Pancreas (tissue), 10 donors: Measurements from ENCODE around the gene SMIM13. TPM values are rescaled to one million over a fixed set of nuclear protein-coding genes. Genes with fewer than 3 reads are reported as not detected.

ENCODE experiments used
- ATAC-seq, 4 donors: fragments of 200-7000 bp; cut with Tn5 transposase; one replicate each; pipeline versions ENCODE4 v1.8.0 to v1.9.1; 2020; ENCODE audit warnings: mild to moderate bottlenecking in 4 of 4, moderate library complexity in 4 of 4
- DNase-seq, 6 donors: peaks; one replicate each; pipeline ENCODE4 v3.0.0-alpha.2; 2020
- FAIRE-seq: peaks from 2 replicates; lab custom pipeline; 2012; peaks lifted over from hg19 to GRCh38; lab: Jason Lieb, UNC
- H3K27ac ChIP-seq, 4 donors: fragments of 200-600 bp; sonication (generic); 1 replicate in 3 of 4; 2 replicates in 1 of 4; pipeline versions ENCODE4 v1.5.0 to v1.8.0; 2020
- H3K27me3 ChIP-seq, 4 donors: fragments of 200-600 bp; one replicate each; pipeline ENCODE4 v1.8.0; 2021
- H3K36me3 ChIP-seq, 3 donors: fragments of 200-600 bp; sonication (generic) in 1 of 3; one replicate each; pipeline versions ENCODE4 v1.5.0 to v1.8.0; 2020 to 2021
- H3K4me1 ChIP-seq, 3 donors: fragments of 200-600 bp; one replicate each; pipeline ENCODE4 v1.8.0; 2021
- H3K4me3 ChIP-seq, 4 donors: fragments of 200-600 bp; sonication (generic) in 2 of 4; one replicate each; pipeline versions ENCODE4 v1.5.0 to v1.8.0; 2020 to 2021
- H3K9me3 ChIP-seq, 4 donors: fragments of 200-600 bp; one replicate each; pipeline ENCODE4 v1.8.0; 2021
- WGBS, 2 donors: extraction: QIAGEN DNeasy Blood & Tissue Kit; methylation state at CpG; one replicate each; pipeline ENCODE4 v1.1.7; 2013; 5-methylcytosine and 5-hydroxymethylcytosine counted together
- intact Hi-C, 3 donors: fragments of 100-400 bp; cut with DNase I; formaldehyde crosslinking; loops; one replicate each; pipeline versions ENCODE4 v1.11.1 to v1.14.2; 2022
- polyA plus RNA-seq, 2 donors: library from polyadenylated mRNA; stranded (reverse); fragments of 200-250 nt; gene quantifications; one replicate each; pipeline ENCODE4 v1.2.3, GENCODE V29; 2013
- total RNA-seq, 6 donors: library from RNA; stranded (reverse); fragmentation: NEBNext Ultra II Directional in 4 of 6; extraction: Animal tissue kit (Norgen Biotek cat#: 25700) in 4 of 6; gene quantifications; one replicate each; pipeline versions ENCODE4 v1.2.1 to v1.2.4, GENCODE V29; 2021 to 2023
- TF ChIP-seq, protein P1 (sequence below), 4 donors: fragments of 200-600 bp; sonication (generic) in 3 of 4; IDR thresholded peaks; one replicate each; pipeline versions ENCODE4 v1.5.0 to v1.8.0; 2021; ENCODE audit warnings: antibody characterized with exemption in 4 of 4
- donor health status: healthy with polysubstance abuse.
- donor health status: DM: no; HTN: no; CAD: no; lungs with moderate emphysema.
- donor health status: DM: no; HTN: no; CAD: no.
- donor health status: control.
- donor health status: control.
- donor health status: Bipolar disorder and iron deficiency.
- donor health status: DM: yes; HTN: yes; CAD: no.
- donor health status: DM: no; HTN: no; CAD: no.
- donor health status: DM: no; HTN: no; CAD: no.
- donor health status: DM: yes; HTN: yes; CAD: no.

Gene SMIM13
- total and polyA plus RNA-seq, 8 donors: 1.4 to 5.1 (median 2.9) TPM

GRCh38 chr6:11093376-11093625 lies 333 bp upstream of the SMIM13 start:
- intact Hi-C loops: no loop called here
- TF ChIP-seq, protein P1, sequence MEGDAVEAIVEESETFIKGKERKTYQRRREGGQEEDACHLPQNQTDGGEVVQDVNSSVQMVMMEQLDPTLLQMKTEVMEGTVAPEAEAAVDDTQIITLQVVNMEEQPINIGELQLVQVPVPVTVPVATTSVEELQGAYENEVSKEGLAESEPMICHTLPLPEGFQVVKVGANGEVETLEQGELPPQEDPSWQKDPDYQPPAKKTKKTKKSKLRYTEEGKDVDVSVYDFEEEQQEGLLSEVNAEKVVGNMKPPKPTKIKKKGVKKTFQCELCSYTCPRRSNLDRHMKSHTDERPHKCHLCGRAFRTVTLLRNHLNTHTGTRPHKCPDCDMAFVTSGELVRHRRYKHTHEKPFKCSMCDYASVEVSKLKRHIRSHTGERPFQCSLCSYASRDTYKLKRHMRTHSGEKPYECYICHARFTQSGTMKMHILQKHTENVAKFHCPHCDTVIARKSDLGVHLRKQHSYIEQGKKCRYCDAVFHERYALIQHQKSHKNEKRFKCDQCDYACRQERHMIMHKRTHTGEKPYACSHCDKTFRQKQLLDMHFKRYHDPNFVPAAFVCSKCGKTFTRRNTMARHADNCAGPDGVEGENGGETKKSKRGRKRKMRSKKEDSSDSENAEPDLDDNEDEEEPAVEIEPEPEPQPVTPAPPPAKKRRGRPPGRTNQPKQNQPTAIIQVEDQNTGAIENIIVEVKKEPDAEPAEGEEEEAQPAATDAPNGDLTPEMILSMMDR (IDR thresholded peaks at IDR 0.05): no peak
- Histone ChIP-seq H3K36me3 (no peaks in the 10 kb centered on the region), H3K9me3 (no peaks in the 10 kb centered on the region), H3K4me1 (peaks cover 0 to 14% (median 0%) of the 10 kb centered on the region in 3 donors), H3K27me3 (no peaks in the 10 kb centered on the region), H3K4me3 (peak overlapping the region; percentile 71 to 100 (median 88)), H3K27ac (peak overlapping the region; percentile 93 to 98 (median 96))
- 0% methylated on average over 17 of the region's 17 CpGs for WGBS, 2 donors
- ATAC-seq (peak; percentile 28 to 41 (median 32)), DNase-seq (no peak), FAIRE-seq (no peak)

- ATAC-seq: peak in 3 of 4 donors; percentile 18 to 23 (median 22)
- no peaks in the 10 kb centered on the region for H3K36me3 ChIP-seq
- peaks cover 0 to 14% (median 0%) of the 10 kb centered on the region in 3 donors for H3K4me1 ChIP-seq
- FAIRE-seq: no peak
- intact Hi-C loops: no loop called here
- WGBS, 2 donors: 0 to 1% methylated on average over 15 of the region's 15 CpGs
- peak in 4 of 6 donors; percentile 26 to 50 (median 46) for DNase-seq
- peak overlapping the region; percentile 71 to 100 (median 88) for H3K4me3 ChIP-seq
- peak overlapping the region; percentile 93 to 98 (median 96) for H3K27ac ChIP-seq
- no peaks in the 10 kb centered on the region for H3K9me3 ChIP-seq
- TF ChIP-seq, protein P1 (IDR thresholded peaks at IDR 0.05): no peak
- no peaks in the 10 kb centered on the region for H3K27me3 ChIP-seq
These were observed 797 bp downstream of the SMIM13 start for GRCh38 chr6:11094411-11094851.

DNA sequence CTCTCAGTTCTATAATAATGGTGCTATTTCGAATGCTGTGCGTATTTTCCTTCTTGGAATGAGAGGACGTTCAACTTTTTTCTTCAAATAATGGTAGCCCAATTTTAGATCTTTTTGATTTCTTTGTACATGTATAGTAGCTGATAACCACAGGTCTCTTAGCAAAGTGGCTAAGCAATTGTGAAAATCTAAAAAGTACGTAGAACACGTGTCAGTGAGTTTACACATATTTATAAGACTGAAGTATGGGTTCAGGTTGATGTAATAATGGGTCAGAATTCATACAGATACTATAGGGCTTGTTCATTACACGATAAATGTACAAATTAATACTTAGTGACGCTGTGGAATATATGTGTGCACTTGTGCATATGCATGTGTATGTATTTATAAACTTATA lies 1.3 kb downstream of the SMIM13 start:
- H3K4me3 ChIP-seq: peak overlapping the region in 3 of 4 donors; percentile 71 to 100 (median 82)
- WGBS, 2 donors: 28 to 36% methylated on average over 7 of the region's 7 CpGs

DNA sequence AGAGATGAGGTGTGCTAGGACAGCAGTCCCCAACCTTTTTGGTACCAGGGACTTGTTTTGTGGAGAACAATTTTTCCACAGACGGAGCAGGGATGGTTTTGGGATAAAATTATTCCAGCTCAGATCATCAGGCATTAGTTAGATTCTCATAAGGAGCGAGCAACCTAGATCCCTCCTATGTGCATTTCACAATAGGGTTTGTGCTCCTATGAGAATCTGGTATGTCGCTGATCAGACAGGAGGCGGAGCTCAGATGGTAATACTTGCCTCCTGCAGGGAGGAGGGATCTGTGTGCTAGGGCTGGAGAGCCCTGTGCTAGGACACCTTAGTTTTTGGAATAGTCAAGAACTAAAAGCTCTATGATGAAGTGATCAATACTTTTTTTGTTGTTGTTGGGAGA lies 2.5 kb downstream of the SMIM13 start:
- DNase-seq (no peak), FAIRE-seq (no peak), ATAC-seq (no peak)
- no peaks in the 10 kb centered on the region for H3K27me3 ChIP-seq
- TF ChIP-seq, protein P1 (IDR thresholded peaks at IDR 0.05): no peak
- H3K36me3 ChIP-seq: no peaks in the 10 kb centered on the region
- no peak overlapping the region for H3K4me3 ChIP-seq
- no peaks in the 10 kb centered on the region for H3K9me3 ChIP-seq
- H3K4me1 ChIP-seq: peaks cover 0 to 14% (median 0%) of the 10 kb centered on the region in 3 donors
- 58 to 75% methylated on average over 4 of the region's 4 CpGs for WGBS, 2 donors
- H3K27ac ChIP-seq: no peak overlapping the region
- intact Hi-C loops: no loop called here

More for the DNA sequence above, 1.3 kb downstream of the SMIM13 start:
- TF ChIP-seq, protein P1 (IDR thresholded peaks at IDR 0.05): no peak
- intact Hi-C loops: no loop called here
- H3K27ac ChIP-seq: peak overlapping the region in 2 of 4 donors; percentile 93 to 98
- DNase-seq: no peak
- peaks cover 0 to 14% (median 0%) of the 10 kb centered on the region in 3 donors for H3K4me1 ChIP-seq
- H3K36me3 ChIP-seq: no peaks in the 10 kb centered on the region
- no peaks in the 10 kb centered on the region for H3K9me3 ChIP-seq
- no peak for ATAC-seq
- no peak for FAIRE-seq
- H3K27me3 ChIP-seq: no peaks in the 10 kb centered on the region

GRCh38 chr6:11097476-11097875 lies 3.8 kb downstream of the SMIM13 start:
- H3K36me3 ChIP-seq: no peaks in the 10 kb centered on the region
- H3K4me1 ChIP-seq: peaks cover 0 to 14% (median 0%) of the 10 kb centered on the region in 3 donors
- no peaks in the 10 kb centered on the region for H3K9me3 ChIP-seq
- H3K27me3 ChIP-seq: no peaks in the 10 kb centered on the region
- intact Hi-C loops: no loop called here
- ATAC-seq: no peak
- no peak for FAIRE-seq
- TF ChIP-seq, protein P1 (IDR thresholded peaks at IDR 0.05): no peak
- WGBS, 2 donors: 84 to 92% methylated on average over 8 of the region's 8 CpGs
- no peak overlapping the region for H3K4me3 ChIP-seq
- H3K27ac ChIP-seq: no peak overlapping the region
- DNase-seq: no peak
